Hematopoietic multipotent progenitor cell (in vitro differentiated cells): ENCODE measurements around the gene PCDH15. TPM values are rescaled to one million over a fixed set of nuclear protein-coding genes. Genes with fewer than 3 reads are reported as not detected.

Source experiments
- DNase-seq, 3 donors: peaks; one replicate each; pipeline ENCODE4 v3.0.0-alpha.2; 2011 to 2015; ENCODE audit warnings: low read depth in 2 of 3, low spot score in 2 of 3
- total RNA-seq: library from RNA; depleted of rRNA; stranded (reverse); fragments of >200 nt; gene quantifications from one replicate; pipeline ENCODE4 v1.2.3, GENCODE V29; 2012

PCDH15 gene
- total RNA-seq, 1 donor = not detected

DNA sequence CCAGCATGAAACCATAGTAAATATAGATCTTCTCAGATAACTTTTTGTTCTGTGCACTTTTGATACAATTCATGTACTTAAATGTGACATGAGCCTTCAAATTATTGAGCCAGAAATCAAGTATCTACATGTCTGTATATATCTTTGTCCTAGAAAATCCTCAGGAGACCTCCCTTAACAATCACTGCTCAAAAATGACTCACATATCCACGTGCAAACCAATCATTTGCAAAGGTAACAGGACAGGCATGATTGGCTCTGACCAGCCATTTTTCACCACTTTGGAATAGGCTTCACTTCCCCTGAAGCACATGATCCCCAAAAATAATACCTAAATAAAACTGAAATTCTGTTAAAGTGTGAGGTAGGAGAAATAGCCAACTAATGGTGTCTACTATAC lies 902.5 kb downstream of the PCDH15 start:
- DNase-seq = no peak

GRCh38 chr10:53894145-53894544 lies 906.9 kb downstream of the PCDH15 start:
- no peak for DNase-seq

- DNase-seq = no peak
Observed at GRCh38 chr10:53893061-53893460, 908.0 kb downstream of the PCDH15 start.

- no peak for DNase-seq
Observed at GRCh38 chr10:53886325-53887300, 914.4 kb downstream of the PCDH15 start.

DNA sequence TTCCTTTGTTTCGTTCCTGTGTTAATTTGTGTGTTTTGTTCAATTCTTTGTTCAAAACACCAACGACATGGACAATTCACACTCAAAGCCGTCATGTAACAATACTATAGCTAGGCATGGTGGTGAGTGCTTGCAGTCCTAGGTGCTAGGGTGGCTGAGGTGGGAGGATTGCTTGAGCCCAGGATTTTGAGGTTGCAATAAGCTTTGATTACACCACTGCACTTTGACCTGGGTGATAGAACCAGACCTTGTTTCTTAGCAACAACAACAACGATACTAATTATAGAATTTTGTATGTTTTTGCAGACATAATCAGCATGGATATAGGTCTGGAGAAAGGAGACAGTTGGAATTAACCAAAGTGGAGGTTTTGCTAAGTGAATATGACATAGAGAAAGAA lies 936.2 kb downstream of the PCDH15 start:
- DNase-seq = no peak

- no peak for DNase-seq
Observed at GRCh38 chr10:53852450-53853175, 948.4 kb downstream of the PCDH15 start.

DNA sequence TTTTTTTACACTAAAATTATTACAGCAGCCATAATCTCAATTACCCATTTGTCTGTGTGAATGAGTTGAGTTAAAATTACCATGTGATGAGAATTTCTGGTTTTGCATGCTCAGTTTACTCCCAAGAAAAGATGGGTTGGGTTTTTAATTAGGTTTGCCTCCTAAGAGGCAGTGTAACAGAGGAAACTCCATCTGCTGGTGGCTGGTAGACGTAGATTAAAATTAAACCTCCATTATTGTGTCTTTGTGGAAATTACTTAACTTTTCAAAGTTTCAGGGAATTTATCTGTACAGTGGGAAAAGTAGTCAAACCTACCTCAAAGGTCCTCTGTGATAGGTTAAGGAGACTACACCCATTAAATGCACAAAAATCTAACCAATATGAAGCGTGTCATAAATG lies 954.2 kb downstream of the PCDH15 start:
- DNase-seq = peak in 2 of 3 donors; percentile 3 to 16

- no peak for DNase-seq
Observed at GRCh38 chr10:53843736-53844362, 957.2 kb downstream of the PCDH15 start.

GRCh38 chr10:53841483-53842145 lies 959.4 kb downstream of the PCDH15 start:
- no peak for DNase-seq

DNA sequence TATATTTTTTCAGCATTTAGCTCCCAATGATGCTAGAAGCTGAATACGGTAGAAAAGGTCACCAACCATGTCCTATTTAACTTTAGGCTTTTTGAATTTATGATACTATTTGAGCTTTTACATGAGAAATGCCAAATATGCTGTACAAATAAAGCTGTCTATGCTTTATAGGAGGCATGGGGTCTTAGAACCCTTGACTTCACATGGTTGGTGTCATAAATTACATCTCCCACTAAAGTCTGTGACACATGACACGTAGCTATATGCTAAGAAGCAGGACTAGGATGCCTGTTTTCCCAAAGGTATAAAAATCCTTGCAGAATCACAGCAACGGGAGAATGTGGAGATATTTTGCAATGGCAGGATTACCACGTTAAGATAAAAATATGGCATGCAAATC lies 960.4 kb downstream of the PCDH15 start:
- DNase-seq = no peak

- DNase-seq = peak in 2 of 3 donors; percentile 5 to 65
Observed at GRCh38 chr10:53839440-53840039, 961.5 kb downstream of the PCDH15 start.

GRCh38 chr10:53836638-53837037 lies 964.4 kb downstream of the PCDH15 start:
- DNase-seq = no peak

DNA sequence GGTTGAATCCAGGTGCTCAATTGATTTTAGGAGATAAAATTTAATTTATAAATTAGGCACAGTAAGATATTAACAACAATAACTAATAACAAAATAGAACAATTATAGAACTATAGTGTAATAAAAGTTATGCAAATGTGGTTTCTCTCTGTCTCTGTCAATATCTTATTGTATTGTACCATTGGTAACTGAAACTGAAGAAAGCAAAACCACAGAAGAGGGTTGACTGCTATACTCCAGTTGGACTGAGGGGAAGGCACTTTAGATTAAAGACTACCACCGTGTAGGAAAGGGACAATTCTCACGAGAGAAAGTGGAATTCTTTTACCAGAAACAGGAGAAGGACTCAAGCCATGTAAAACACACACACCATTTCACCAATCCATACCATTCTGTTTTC lies 967.1 kb downstream of the PCDH15 start:
- DNase-seq = no peak

DNA sequence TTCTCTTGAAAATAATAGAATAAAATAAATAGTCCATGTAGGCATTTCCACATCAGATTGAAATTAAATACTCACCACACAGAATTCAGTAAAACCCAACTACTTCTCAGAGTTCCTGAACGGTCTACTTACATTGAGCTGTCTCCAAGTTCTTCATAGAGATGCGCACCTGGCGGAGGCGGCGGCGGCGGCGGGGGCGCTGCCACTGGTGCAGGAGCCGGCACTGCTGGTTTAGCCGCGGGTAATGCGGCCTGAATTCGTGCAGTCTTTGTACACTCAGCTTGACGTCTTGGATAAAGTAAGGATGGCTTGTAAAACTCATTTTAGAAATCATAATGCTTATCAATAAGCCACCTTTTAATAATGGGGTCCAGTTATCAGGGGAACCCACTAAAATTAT lies 973.8 kb downstream of the PCDH15 start:
- no peak for DNase-seq

DNA sequence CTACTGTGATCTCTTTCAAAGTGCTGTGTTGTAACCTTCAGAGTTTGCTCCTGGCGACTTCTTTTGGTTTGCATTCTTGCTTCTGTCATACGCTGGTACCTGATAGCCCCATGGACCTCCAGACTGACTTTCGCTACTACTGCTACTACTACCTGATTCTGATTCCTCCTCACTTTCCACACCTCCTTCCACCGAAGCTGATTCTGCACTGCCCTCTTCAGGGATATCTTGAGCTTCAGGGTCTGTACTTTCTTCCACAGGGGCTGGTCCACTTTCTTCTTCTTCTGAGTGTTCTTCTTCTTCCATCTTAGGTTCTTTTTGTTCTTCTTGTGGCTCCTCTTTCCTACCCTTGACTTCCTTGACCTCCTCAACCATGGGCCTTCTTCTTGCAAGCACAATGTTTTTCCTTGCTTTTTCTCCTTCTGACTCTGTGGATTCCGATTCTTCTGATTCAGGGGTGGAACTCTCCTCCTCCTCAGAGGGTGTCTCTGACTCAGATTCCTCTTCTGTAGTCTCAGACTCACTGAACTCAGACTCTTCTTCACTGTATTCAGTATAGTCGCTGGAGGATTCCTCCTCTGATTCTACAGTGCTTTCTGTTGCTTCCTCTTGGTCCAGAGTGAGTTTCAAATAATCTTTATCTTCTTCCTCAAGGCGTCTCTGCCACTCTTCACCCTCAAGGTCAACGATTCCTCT lies 992.2 kb downstream of the PCDH15 start:
- no peak for DNase-seq

DNA sequence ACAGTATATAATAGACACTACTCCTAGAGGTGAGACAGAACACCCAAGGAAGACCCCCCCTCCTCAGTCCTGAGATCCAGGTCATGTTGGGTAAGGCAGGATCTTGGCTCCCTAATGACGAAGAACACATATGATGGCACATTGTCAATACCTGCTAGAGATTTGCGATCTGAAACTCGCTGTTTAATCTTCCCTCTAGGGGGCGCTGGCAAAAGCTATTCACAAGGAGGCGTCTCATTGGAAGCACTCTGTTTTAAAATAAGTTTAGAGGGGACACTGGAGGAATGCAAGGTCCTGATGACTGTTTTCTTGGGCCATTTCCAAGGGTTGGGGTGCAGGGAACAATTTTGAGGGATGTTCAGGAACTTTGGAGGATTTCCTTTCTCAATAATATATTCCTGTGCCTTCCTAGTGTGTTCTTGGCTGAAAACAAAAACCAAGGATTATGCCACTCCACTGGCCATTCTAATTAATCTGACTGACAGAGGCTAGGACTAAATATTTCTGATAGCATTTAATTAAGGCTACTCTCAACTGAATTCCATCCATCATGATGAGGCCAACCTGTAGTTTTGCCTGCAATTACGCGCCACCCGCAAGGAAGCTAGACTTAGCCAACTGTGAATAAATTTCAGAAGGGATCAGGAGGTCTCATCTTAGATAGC lies 1014.7 kb downstream of the PCDH15 start:
- no peak for DNase-seq

DNA sequence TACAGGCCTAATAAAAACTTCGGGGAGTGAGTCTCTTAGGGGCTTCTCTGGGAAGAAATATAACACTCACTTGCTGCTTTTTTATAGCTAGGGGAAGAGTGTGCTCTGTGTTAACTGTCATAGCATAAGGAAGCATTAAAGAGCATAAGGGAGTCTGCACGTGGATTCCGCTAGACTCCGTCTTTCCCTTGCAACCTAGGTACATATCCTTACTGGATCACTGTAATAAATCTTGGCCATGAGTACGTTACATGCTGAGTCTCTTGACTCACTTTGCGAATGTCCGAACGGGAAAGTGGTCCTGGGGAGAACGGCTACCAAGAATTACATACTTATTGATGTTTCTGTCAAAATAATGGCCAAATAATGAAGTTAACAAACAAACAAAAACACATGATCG lies 1029.3 kb downstream of the PCDH15 start:
- no peak for DNase-seq

DNA sequence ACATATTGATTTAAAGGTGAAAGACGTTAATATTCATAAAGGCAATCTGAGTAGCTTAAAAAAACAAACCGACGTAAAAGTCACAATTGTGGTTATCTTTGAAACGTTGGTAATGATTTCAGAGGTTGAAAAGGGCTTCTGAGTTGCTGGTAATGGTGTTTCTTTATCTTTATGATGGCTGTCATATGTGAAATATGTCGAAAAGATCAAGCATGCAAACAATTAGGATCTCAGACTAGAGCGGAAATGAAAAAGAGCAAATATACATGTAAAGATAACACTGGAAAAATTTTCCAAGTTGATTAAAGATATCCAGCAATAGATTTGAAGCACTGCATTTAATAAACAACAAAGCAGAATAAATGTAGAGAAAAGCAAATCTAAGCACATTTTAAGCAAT lies 1030.1 kb downstream of the PCDH15 start:
- DNase-seq = no peak

GRCh38 chr10:53765311-53765710 lies 1035.7 kb downstream of the PCDH15 start:
- DNase-seq = no peak
